ENCODE results near the gene IL23R. TPM values are rescaled to one million over a fixed set of nuclear protein-coding genes. Genes with fewer than 3 reads are reported as not detected.
"Not testable (repeated sequence)": the region's sequence is repeated elsewhere in the genome, so short reads cannot be mapped to it uniquely, and the experiment has no call there.

IL23R gene
- polyA plus RNA-seq, 2 donors, result 0.01 TPM; not detected in 1

DNA sequence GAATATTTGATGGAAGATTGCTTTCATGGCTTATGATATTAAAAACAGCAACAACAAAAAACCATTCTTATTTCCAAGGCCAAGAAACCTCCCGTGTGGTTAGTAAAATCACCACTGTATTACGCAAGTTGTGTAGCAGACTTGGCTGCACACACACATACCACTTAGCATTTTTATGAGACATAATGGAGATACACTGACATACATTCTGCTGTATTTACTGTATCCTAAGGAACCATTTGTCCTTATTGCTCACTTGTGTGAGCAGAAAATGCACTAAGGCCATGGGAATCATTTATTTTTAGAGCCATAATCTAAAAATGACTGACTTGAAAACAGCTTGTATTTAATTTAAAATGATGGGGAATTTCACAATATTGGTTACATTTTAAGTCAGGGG lies 30.9 kb upstream of the IL23R start:
- H3K4me3 ChIP-seq (ENCODE audit: low read depth in 1 of 2, low read length in 2 of 2), result no peak overlapping the region
- WGBS, 2 donors, result 47 to 52% methylated on average over 2 of the region's 2 CpGs
- no peaks in the 10 kb centered on the region for H3K27me3 ChIP-seq (ENCODE audit: control insufficient read depth in 1 of 2, insufficient read depth in 2 of 2, low read length in 2 of 2)
- no peaks in the 10 kb centered on the region for H3K36me3 ChIP-seq (ENCODE audit: control insufficient read depth in 2 of 2, insufficient read depth in 2 of 2, low read length in 1 of 2)
- H3K27ac ChIP-seq (ENCODE audit: low read depth in 2 of 2, low read length in 1 of 2), result no peak overlapping the region
- no peaks in the 10 kb centered on the region for H3K9me3 ChIP-seq (ENCODE audit: control insufficient read depth in 2 of 2, insufficient read depth in 1 of 2, low read depth in 1 of 2, low read length in 1 of 2)
- no peaks in the 10 kb centered on the region for H3K4me1 ChIP-seq (ENCODE audit: control insufficient read depth in 2 of 2, insufficient read depth in 2 of 2, low read length in 1 of 2)

DNA sequence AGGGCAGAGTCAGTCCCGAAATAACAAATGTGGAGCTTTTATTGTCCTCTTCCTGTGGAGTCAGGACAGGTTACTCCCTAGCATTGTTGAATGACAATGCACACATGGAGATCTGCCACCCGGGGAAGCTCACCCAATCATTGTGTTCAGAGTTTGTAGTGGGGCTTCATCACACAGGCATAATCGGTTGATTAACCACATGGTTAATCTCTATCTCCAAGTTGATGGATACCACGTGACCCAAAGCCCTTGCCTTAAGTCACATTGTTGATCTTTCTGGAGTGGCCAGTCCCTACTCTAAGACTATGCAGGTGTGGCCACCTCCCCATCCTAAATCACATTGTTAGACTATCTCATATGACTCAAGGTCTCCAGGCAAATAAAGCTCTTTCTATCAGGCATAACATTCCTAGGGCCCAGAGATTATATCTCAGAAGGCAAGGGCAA lies 28.9 kb upstream of the IL23R start:
- no peaks in the 10 kb centered on the region for H3K27me3 ChIP-seq (ENCODE audit: control insufficient read depth in 1 of 2, insufficient read depth in 2 of 2, low read length in 2 of 2)
- H3K27ac ChIP-seq (ENCODE audit: low read depth in 2 of 2, low read length in 1 of 2), result no peak overlapping the region
- no peaks in the 10 kb centered on the region for H3K9me3 ChIP-seq (ENCODE audit: control insufficient read depth in 2 of 2, insufficient read depth in 1 of 2, low read depth in 1 of 2, low read length in 1 of 2)
- 65 to 80% methylated on average over 4 of the region's 4 CpGs for WGBS, 2 donors
- no peaks in the 10 kb centered on the region for H3K4me1 ChIP-seq (ENCODE audit: control insufficient read depth in 2 of 2, insufficient read depth in 2 of 2, low read length in 1 of 2)
- H3K36me3 ChIP-seq (ENCODE audit: control insufficient read depth in 2 of 2, insufficient read depth in 2 of 2, low read length in 1 of 2), result no peaks in the 10 kb centered on the region
- no peak overlapping the region for H3K4me3 ChIP-seq (ENCODE audit: low read depth in 1 of 2, low read length in 2 of 2)

DNA sequence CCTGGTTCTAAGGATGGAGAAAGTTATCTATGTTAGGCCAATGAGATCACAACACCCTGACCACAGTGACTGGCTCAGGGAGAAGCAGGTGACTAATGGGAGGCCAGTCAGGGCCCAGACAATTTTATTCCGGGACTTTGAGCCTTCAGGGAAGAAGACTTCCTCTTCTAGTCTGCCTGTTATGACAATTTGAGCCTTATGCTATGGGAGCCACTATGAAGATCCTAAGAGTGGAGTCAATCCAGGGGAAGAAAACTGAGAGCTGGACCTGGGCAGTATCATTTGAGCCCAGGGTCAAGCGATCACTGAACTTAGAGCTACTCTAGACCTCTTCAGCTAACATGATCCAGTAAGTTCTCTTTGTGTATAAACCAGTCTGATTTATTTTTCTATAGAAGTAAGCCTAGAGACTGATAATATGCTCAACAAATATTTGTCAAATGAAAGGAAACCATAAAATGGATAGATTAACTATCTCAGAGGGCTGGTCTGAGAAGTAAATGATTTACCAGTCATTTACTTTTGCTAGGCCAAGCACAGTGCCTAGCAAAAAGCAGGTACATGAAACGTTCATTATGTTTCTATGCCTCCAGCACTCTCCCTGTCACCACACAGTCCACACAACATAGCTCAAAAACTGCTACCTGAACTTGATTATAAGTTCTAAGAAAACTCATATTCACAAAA lies 27.3 kb upstream of the IL23R start:
- H3K27ac ChIP-seq (ENCODE audit: low read depth in 2 of 2, low read length in 1 of 2), result no peak overlapping the region

DNA sequence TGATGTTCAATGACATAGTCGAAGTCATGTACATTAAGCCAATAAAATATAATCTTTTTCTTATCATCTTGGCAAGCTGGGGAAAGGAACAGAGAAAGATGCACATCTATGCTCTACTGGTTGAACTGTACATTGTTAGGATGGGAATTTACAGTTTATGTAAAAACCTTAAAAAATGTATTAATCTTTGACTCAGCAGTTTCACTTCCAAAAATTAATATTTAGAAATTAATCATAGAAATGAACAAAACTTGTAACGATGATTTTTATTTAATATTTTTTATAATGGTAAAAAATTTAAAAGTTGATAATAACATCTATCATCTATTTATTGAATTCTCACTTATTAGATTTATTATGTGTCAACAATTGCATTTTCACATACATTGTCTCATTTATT lies 25.8 kb upstream of the IL23R start:
- Histone ChIP-seq H3K9me3 (ENCODE audit: control insufficient read depth in 2 of 2, insufficient read depth in 1 of 2, low read depth in 1 of 2, low read length in 1 of 2) (no peaks in the 10 kb centered on the region), H3K36me3 (ENCODE audit: control insufficient read depth in 2 of 2, insufficient read depth in 2 of 2, low read length in 1 of 2) (no peaks in the 10 kb centered on the region), H3K4me3 (ENCODE audit: low read depth in 1 of 2, low read length in 2 of 2) (no peak overlapping the region), H3K4me1 (ENCODE audit: control insufficient read depth in 2 of 2, insufficient read depth in 2 of 2, low read length in 1 of 2) (no peaks in the 10 kb centered on the region), H3K27ac (ENCODE audit: low read depth in 2 of 2, low read length in 1 of 2) (no peak overlapping the region), H3K27me3 (ENCODE audit: control insufficient read depth in 1 of 2, insufficient read depth in 2 of 2, low read length in 2 of 2) (no peaks in the 10 kb centered on the region)
- WGBS, 2 donors, result 82 to 88% methylated on average over 2 of the region's 2 CpGs

More for the DNA sequence above, 27.3 kb upstream of the IL23R start:
- H3K36me3 ChIP-seq (ENCODE audit: control insufficient read depth in 2 of 2, insufficient read depth in 2 of 2, low read length in 1 of 2), result no peaks in the 10 kb centered on the region
- no peaks in the 10 kb centered on the region for H3K4me1 ChIP-seq (ENCODE audit: control insufficient read depth in 2 of 2, insufficient read depth in 2 of 2, low read length in 1 of 2)
- H3K27me3 ChIP-seq (ENCODE audit: control insufficient read depth in 1 of 2, insufficient read depth in 2 of 2, low read length in 2 of 2), result no peaks in the 10 kb centered on the region
- no peaks in the 10 kb centered on the region for H3K9me3 ChIP-seq (ENCODE audit: control insufficient read depth in 2 of 2, insufficient read depth in 1 of 2, low read depth in 1 of 2, low read length in 1 of 2)
- WGBS, 2 donors, result 72 to 85% methylated on average over 3 of the region's 3 CpGs
- no peak overlapping the region for H3K4me3 ChIP-seq (ENCODE audit: low read depth in 1 of 2, low read length in 2 of 2)

DNA sequence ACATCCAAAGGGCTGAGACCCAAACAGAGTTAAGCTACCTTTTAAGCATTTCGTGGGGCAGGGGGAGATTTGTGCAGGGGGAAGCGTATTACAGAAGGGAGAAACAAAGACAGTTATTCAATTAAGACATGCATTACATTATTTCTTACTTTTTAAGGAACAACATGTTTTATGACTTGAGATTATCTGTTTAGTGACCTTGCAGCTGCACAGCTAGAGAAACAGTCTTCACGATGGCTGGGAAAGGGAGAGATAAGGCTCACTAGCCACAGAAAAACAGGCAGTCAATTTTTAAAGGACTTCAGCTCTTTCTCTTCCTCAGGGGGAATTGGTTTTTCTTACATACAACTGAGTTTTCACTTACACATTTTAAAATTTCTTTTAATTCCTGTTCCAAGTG lies 24.4 kb upstream of the IL23R start:
- not testable (repeated sequence) for H3K27ac ChIP-seq (ENCODE audit: low read depth in 2 of 2, low read length in 1 of 2); H3K27me3 ChIP-seq (ENCODE audit: control insufficient read depth in 1 of 2, insufficient read depth in 2 of 2, low read length in 2 of 2); H3K36me3 ChIP-seq (ENCODE audit: control insufficient read depth in 2 of 2, insufficient read depth in 2 of 2, low read length in 1 of 2); H3K9me3 ChIP-seq (ENCODE audit: control insufficient read depth in 2 of 2, insufficient read depth in 1 of 2, low read depth in 1 of 2, low read length in 1 of 2); H3K4me1 ChIP-seq (ENCODE audit: control insufficient read depth in 2 of 2, insufficient read depth in 2 of 2, low read length in 1 of 2); H3K4me3 ChIP-seq (ENCODE audit: low read depth in 1 of 2, low read length in 2 of 2)
- whole genome bisulfite sequencing, 2 donors, result 69 to 86% methylated on average over 3 of the region's 3 CpGs

DNA sequence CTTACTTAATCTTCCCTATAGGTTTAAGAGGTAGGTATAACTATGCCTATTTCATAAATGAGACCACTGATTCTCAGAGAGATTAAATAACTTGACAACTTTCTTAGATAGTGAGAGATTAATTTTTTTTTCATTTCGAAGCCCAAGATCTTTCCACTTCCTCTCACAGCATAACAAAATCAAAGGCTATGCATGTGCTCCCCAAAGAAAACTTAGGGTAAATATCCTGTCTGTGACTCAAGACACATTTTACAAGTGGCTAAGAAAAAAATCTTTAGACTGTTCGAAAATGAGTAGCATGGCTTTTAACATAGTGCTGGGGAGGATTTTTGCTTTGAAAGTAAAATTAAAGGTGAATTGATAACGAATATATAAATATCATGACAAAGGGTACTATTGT lies 23.3 kb upstream of the IL23R start:
- Histone ChIP-seq H3K4me1 (ENCODE audit: control insufficient read depth in 2 of 2, insufficient read depth in 2 of 2, low read length in 1 of 2) (no peaks in the 10 kb centered on the region), H3K27me3 (ENCODE audit: control insufficient read depth in 1 of 2, insufficient read depth in 2 of 2, low read length in 2 of 2) (no peaks in the 10 kb centered on the region), H3K9me3 (ENCODE audit: control insufficient read depth in 2 of 2, insufficient read depth in 1 of 2, low read depth in 1 of 2, low read length in 1 of 2) (no peaks in the 10 kb centered on the region), H3K4me3 (ENCODE audit: low read depth in 1 of 2, low read length in 2 of 2) (no peak overlapping the region), H3K36me3 (ENCODE audit: control insufficient read depth in 2 of 2, insufficient read depth in 2 of 2, low read length in 1 of 2) (no peaks in the 10 kb centered on the region), H3K27ac (ENCODE audit: low read depth in 2 of 2, low read length in 1 of 2) (no peak overlapping the region)
- WGBS, 2 donors, result 52 to 61% methylated on average over 3 of the region's 3 CpGs

DNA sequence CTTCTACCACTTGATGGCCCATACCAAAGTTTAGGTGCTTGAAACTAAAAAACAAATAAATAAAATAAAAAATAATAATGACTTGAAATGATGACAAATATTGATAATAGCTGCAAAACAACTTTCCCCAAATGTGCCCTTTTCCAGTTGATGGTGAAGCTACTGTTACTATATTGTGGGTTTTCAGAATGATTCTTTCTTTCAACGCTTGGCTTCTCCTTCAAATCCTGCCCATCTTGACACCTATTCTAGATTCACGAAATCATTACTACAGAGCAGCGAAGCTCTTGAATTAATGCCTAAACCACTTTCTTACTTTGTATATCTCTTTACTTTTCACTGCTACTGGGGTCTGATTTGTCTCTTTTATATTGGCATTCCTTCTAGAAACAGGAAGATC lies 22.3 kb upstream of the IL23R start:
- Histone ChIP-seq H3K27ac (ENCODE audit: low read depth in 2 of 2, low read length in 1 of 2) (no peak overlapping the region), H3K4me3 (ENCODE audit: low read depth in 1 of 2, low read length in 2 of 2) (no peak overlapping the region), H3K4me1 (ENCODE audit: control insufficient read depth in 2 of 2, insufficient read depth in 2 of 2, low read length in 1 of 2) (no peaks in the 10 kb centered on the region), H3K9me3 (ENCODE audit: control insufficient read depth in 2 of 2, insufficient read depth in 1 of 2, low read depth in 1 of 2, low read length in 1 of 2) (no peaks in the 10 kb centered on the region), H3K27me3 (ENCODE audit: control insufficient read depth in 1 of 2, insufficient read depth in 2 of 2, low read length in 2 of 2) (no peaks in the 10 kb centered on the region), H3K36me3 (ENCODE audit: control insufficient read depth in 2 of 2, insufficient read depth in 2 of 2, low read length in 1 of 2) (no peaks in the 10 kb centered on the region)
- WGBS, 2 donors, result 78 to 83% methylated on average over 3 of the region's 3 CpGs

DNA sequence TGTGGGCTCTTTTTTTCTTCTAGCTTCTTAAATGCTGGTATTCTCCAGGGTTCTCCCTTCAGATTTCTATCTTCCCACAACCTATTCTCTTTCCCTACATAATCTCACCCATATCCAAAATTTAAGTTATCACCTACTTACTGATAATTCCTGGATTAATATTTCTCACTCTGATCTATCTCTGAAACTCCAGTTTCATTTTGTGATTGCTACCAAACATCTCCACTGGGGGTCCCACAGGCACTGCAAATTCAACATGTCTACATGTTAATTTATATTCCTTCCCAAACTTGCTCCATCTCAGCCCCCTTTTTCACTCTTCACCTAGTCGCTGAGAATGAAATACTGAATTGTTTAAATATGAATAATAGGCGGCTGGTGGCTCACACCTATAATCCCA lies 21.6 kb upstream of the IL23R start:
- Histone ChIP-seq H3K4me1 (ENCODE audit: control insufficient read depth in 2 of 2, insufficient read depth in 2 of 2, low read length in 1 of 2) (no peaks in the 10 kb centered on the region), H3K9me3 (ENCODE audit: control insufficient read depth in 2 of 2, insufficient read depth in 1 of 2, low read depth in 1 of 2, low read length in 1 of 2) (no peaks in the 10 kb centered on the region), H3K4me3 (ENCODE audit: low read depth in 1 of 2, low read length in 2 of 2) (no peak overlapping the region), H3K27me3 (ENCODE audit: control insufficient read depth in 1 of 2, insufficient read depth in 2 of 2, low read length in 2 of 2) (no peaks in the 10 kb centered on the region), H3K27ac (ENCODE audit: low read depth in 2 of 2, low read length in 1 of 2) (no peak overlapping the region), H3K36me3 (ENCODE audit: control insufficient read depth in 2 of 2, insufficient read depth in 2 of 2, low read length in 1 of 2) (no peaks in the 10 kb centered on the region)
- WGBS, 2 donors, result 84 to 91% methylated on average over 2 of the region's 2 CpGs

DNA sequence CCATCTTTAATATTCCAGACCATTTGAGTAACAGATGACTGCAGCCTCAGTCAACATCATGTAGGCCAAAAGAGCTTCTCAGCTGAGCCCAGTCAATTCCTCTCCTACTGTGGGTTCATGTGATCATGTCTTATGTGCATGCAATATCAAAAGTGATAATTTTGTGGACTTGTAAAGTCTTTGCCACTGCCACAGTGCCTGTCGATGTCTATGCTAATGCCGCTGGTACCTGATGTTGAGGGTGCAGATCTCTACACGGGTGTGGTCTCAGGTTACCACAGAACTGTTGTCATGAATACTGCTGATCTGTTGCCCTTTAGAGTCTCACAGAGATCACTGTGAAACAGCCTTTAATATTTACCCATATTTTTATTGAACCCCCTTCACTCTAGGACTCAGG lies 20.2 kb upstream of the IL23R start:
- Histone ChIP-seq H3K4me3 (ENCODE audit: low read depth in 1 of 2, low read length in 2 of 2) (no peak overlapping the region), H3K27ac (ENCODE audit: low read depth in 2 of 2, low read length in 1 of 2) (no peak overlapping the region), H3K36me3 (ENCODE audit: control insufficient read depth in 2 of 2, insufficient read depth in 2 of 2, low read length in 1 of 2) (no peaks in the 10 kb centered on the region), H3K27me3 (ENCODE audit: control insufficient read depth in 1 of 2, insufficient read depth in 2 of 2, low read length in 2 of 2) (no peaks in the 10 kb centered on the region), H3K4me1 (ENCODE audit: control insufficient read depth in 2 of 2, insufficient read depth in 2 of 2, low read length in 1 of 2) (no peaks in the 10 kb centered on the region), H3K9me3 (ENCODE audit: control insufficient read depth in 2 of 2, insufficient read depth in 1 of 2, low read depth in 1 of 2, low read length in 1 of 2) (no peaks in the 10 kb centered on the region)
- 85 to 86% methylated on average over 3 of the region's 3 CpGs for WGBS, 2 donors

DNA sequence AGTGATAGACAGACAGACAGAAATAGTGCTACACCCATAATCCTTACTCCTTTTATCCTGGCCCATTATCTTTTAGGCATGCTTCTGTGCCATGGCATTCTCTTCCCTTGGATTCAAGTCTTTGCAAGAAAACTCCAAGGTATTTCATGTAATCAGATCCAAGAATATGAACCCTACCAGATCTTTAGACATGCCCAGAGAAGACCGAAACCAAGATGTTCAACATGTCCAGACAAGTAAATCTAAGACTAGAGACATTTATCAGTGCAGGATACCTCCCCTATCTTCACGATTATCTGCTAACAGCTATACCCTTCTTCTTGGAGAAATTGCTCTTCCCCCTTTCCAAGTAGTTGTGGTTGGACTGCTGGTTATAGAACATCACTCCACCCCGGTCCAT lies 19.7 kb upstream of the IL23R start:
- Histone ChIP-seq H3K36me3 (ENCODE audit: control insufficient read depth in 2 of 2, insufficient read depth in 2 of 2, low read length in 1 of 2) (no peaks in the 10 kb centered on the region), H3K27me3 (ENCODE audit: control insufficient read depth in 1 of 2, insufficient read depth in 2 of 2, low read length in 2 of 2) (no peaks in the 10 kb centered on the region), H3K27ac (ENCODE audit: low read depth in 2 of 2, low read length in 1 of 2) (no peak overlapping the region), H3K9me3 (ENCODE audit: control insufficient read depth in 2 of 2, insufficient read depth in 1 of 2, low read depth in 1 of 2, low read length in 1 of 2) (no peaks in the 10 kb centered on the region), H3K4me1 (ENCODE audit: control insufficient read depth in 2 of 2, insufficient read depth in 2 of 2, low read length in 1 of 2) (no peaks in the 10 kb centered on the region), H3K4me3 (ENCODE audit: low read depth in 1 of 2, low read length in 2 of 2) (no peak overlapping the region)
- 76 to 87% methylated on average over 3 of the region's 3 CpGs for WGBS, 2 donors

Data from esophagus (tissue), 2 donors.